ENCODE results near the gene GCLM. TPM values are rescaled to one million over a fixed set of nuclear protein-coding genes. Genes with fewer than 3 reads are reported as not detected.

Gene GCLM
- polyA plus RNA-seq, 6 donors from 2014 or later, result 5.9 to 13.6 (median 9.7) TPM

DNA sequence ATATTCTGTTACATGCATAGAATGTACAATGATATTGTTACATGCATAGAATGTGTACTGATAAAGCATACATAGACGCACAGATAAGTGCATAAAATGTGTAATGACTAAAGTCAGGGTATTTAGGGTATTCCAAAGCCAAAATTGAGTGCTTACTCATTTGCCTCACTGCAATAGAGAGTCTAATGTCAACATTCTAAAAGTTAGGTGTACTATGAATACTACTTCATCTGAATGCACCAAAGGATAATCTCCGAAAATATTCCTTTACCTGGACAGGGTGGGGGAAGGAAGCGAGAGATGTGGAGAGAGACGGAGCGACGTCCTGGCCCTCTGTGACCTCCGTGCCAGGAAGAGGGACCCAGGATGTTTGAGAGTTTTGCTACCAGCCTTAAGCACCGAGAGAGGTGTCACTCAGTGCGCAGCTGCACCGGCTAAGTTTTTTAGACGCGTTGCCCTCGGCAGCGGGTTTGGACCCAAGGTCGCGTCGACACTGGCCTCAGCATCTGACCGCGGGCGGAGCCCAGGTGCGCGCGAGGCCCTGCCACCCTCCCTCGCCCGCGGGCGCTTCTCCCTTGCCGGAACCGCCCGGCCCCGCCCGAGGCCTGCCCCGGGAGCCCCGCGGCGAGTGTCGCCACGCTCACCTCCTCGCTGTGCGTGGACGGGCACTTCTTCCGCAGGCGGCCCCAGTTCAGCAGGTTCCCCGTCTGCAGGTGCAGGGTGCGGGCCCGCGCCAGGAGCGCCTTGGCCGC is 660 bp downstream of the GCLM start:
- peaks cover 0 to 15% (median under 1%) of the 10 kb centered on the region in 3 donors for H3K27me3 Mint-ChIP-seq
- H3K27ac Mint-ChIP-seq, result peak overlapping the region; percentile 75 to 94 (median 88)
- H3K4me1 Mint-ChIP-seq, result peaks cover 23 to 30% (median 29%) of the 10 kb centered on the region in 3 donors
- H3K36me3 Mint-ChIP-seq, result no peaks in the 10 kb centered on the region
- peak; percentile 60 for DNase-seq
- peak; percentile 48 to 51 for ATAC-seq (ENCODE audit: low read depth in 2 of 2)
- H3K9me3 Mint-ChIP-seq, result peaks cover 0 to 3% (median 0%) of the 10 kb centered on the region in 7 donors
- peak overlapping the region; percentile 83 to 97 (median 90) for H3K4me3 Mint-ChIP-seq

DNA sequence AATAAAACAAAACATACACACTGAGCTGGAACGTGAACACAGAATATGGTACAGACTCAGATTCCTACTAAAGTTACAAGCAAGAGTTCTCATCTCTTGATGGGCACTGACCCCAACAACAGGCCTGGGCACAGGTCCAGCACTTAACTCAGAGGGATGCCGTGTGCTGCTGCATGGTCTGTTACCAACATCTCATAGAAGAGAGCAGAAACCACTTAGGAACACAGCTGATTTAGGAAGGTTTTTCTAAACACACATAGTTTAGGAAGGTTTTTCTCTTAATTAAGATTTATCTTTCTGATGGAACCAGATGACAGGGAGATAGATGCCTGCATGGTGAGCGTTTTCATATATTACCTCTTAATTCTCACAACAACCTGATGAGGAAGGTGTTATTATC is 1.5 kb downstream of the GCLM start:
- DNase-seq, result no peak

DNA sequence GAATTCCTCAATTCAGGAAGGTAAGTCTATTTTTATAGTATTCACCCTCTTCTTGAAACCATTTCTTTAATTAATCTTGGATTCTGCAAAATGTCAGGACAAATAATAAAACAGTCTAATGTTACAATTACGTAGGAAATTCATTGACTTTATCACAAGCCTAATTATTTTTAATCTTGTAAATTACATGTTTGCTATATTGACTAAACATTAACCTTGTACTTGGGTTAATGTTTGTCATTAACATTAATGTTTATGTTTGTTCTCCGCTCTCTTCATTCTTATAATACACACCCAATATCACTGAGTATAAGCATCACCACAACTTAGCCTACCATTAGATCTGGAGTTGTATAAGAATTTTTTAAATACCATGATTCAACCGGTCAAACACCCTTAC is 2.8 kb downstream of the GCLM start:
- Mint-ChIP-seq H3K36me3 (peaks cover 0 to under 1% of the 10 kb centered on the region in 2 donors), H3K27me3 (no peaks in the 10 kb centered on the region), H3K4me1 (peaks cover 25 to 30% (median 26%) of the 10 kb centered on the region in 3 donors), H3K4me3 (peak overlapping the region in 1 of 8 donors; percentile 97), H3K9me3 (no peaks in the 10 kb centered on the region), H3K27ac (no peak overlapping the region)
- DNase-seq (no peak), ATAC-seq (ENCODE audit: low read depth in 2 of 2) (no peak)

More for the DNA sequence above, 1.5 kb downstream of the GCLM start:
- ATAC-seq (ENCODE audit: low read depth in 2 of 2), result no peak
- H3K4me1 Mint-ChIP-seq, result peaks cover 23 to 30% (median 29%) of the 10 kb centered on the region in 3 donors
- H3K27me3 Mint-ChIP-seq, result peaks cover 0 to 7% (median 0%) of the 10 kb centered on the region in 3 donors
- H3K27ac Mint-ChIP-seq, result no peak overlapping the region
- H3K4me3 Mint-ChIP-seq, result peak overlapping the region; percentile 21 to 97 (median 62)
- no peaks in the 10 kb centered on the region for H3K36me3 Mint-ChIP-seq
- peaks cover 0 to 3% (median 0%) of the 10 kb centered on the region in 7 donors for H3K9me3 Mint-ChIP-seq

- Mint-ChIP-seq H3K36me3 (peaks cover 4 to 8% of the 10 kb centered on the region in 2 donors), H3K4me1 (peaks cover 25 to 30% (median 29%) of the 10 kb centered on the region in 3 donors), H3K27ac (peak overlapping the region in 1 of 6 donors; percentile 24), H3K9me3 (no peaks in the 10 kb centered on the region), H3K27me3 (no peaks in the 10 kb centered on the region), H3K4me3 (no peak overlapping the region)
- DNase-seq (no peak), ATAC-seq (ENCODE audit: low read depth in 2 of 2) (no peak)
Observed at GRCh38 chr1:93905734-93906133, 3.5 kb downstream of the GCLM start.

DNA sequence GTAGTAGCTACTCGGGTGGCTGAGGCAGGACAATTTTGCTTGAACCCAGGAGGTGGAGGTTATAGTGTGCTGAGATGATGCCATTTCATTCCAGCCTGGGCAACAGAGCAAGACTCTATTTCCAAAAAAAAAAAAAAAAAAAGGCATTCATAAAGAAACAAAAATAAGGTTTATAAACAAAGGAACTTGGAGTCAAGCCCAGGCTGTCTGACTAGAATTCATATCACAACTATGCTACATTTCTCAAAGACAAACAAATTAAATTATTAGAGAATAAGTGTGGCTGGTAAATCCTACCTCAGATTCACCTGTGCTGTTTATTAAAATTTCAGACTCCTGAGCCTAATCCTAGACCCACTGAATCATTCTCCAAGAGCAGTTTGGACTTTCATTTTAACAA is 4.2 kb downstream of the GCLM start:
- Mint-ChIP-seq H3K36me3 (peaks cover 4 to 8% of the 10 kb centered on the region in 2 donors), H3K27me3 (no peaks in the 10 kb centered on the region), H3K9me3 (no peaks in the 10 kb centered on the region), H3K4me3 (peak overlapping the region in 1 of 8 donors; percentile 68), H3K27ac (peak overlapping the region in 1 of 6 donors; percentile 75), H3K4me1 (peaks cover 22 to 27% (median 26%) of the 10 kb centered on the region in 3 donors)
- DNase-seq (no peak), ATAC-seq (ENCODE audit: low read depth in 2 of 2) (no peak)

GRCh38 chr1:93904228-93904627 is 5.0 kb downstream of the GCLM start:
- ATAC-seq (ENCODE audit: low read depth in 2 of 2) (peak; percentile 37 to 39), DNase-seq (peak; percentile 36)
- H3K4me1 Mint-ChIP-seq, result peaks cover 17 to 23% (median 21%) of the 10 kb centered on the region in 3 donors
- H3K4me3 Mint-ChIP-seq, result peak overlapping the region; percentile 23 to 68 (median 44)
- H3K9me3 Mint-ChIP-seq, result no peaks in the 10 kb centered on the region
- H3K36me3 Mint-ChIP-seq, result peaks cover 4 to 8% of the 10 kb centered on the region in 2 donors
- H3K27ac Mint-ChIP-seq, result peak overlapping the region in 2 of 6 donors; percentile 7 to 86
- no peaks in the 10 kb centered on the region for H3K27me3 Mint-ChIP-seq

DNA sequence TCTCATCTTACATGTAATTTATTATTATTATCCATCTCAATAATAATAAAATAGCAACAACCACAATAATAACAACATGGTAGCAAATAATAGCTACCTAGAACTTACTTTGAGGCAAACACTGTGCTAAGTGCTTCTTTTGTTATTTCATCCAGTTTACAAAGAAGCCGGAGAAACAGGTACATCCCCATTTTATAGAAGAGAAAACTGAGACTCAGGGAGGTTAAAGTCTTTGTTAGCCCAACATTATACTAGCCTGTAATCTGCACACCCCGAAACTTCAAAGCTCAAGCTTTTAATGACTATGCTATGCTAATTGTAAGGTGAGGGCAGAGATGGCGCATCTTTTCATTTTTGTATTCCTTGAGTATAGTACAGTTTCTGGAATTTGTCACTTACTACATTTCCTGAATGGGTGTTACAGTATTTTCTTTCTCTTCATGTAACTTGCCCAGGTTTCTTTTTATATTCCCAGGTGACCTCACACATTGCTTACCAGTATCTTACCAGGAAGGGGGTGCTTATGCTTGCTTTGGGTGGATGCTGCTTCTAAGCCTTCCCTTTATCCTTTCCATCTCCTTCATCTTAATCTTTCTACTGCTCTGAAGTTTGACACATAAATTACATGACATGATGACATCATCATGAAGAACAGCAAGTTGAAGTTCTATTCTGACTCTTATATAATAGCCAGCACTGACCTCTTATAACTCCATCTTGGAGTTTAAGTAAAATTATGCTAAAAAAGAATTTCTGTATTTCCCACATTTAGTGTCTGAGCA is 8.3 kb downstream of the GCLM start:
- no peak overlapping the region for H3K27ac Mint-ChIP-seq

DNA sequence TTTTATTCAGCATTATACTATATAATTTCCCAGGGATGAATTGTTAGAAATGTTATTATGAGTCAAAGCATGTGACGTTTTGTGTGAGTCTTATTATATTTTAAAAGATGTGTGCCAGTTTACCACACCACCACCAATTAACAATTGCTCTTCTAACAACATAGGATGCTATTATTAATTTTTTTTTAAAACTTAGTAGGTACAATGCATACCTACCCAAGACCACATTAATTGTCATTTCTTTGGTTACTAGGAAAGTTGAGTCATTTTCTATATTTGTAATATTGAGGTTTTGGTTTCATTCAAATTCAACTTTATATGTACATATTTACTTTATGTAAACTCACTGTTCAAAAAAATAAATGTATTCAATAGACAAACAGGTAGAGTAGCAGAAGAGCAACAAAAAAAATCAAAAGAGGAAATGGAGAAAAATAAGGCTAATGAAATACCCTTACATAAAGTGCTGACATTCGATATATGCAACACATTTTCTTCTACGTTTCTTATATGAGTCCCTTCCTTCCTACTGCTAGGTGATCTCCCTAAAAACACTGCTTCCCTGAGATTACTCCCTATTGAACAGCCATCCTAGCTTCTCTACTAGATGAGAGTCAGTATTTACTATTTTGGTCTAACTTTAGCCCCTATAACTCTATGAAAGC is 9.6 kb downstream of the GCLM start:
- no peak overlapping the region for H3K27ac Mint-ChIP-seq
- no peak overlapping the region for H3K4me3 Mint-ChIP-seq
- ATAC-seq (ENCODE audit: low read depth in 2 of 2) (no peak), DNase-seq (no peak)
- H3K27me3 Mint-ChIP-seq, result no peaks in the 10 kb centered on the region
- H3K9me3 Mint-ChIP-seq, result no peaks in the 10 kb centered on the region
- H3K36me3 Mint-ChIP-seq, result peaks cover 4 to 8% of the 10 kb centered on the region in 2 donors
- peaks cover 7 to 14% (median 10%) of the 10 kb centered on the region in 3 donors for H3K4me1 Mint-ChIP-seq

More for the DNA sequence above, 8.3 kb downstream of the GCLM start:
- ATAC-seq (ENCODE audit: low read depth in 2 of 2) (no peak), DNase-seq (no peak)
- H3K27me3 Mint-ChIP-seq, result no peaks in the 10 kb centered on the region
- no peak overlapping the region for H3K4me3 Mint-ChIP-seq
- H3K36me3 Mint-ChIP-seq, result peaks cover 4 to 8% of the 10 kb centered on the region in 2 donors
- H3K9me3 Mint-ChIP-seq, result no peaks in the 10 kb centered on the region
- peaks cover 7 to 14% (median 14%) of the 10 kb centered on the region in 3 donors for H3K4me1 Mint-ChIP-seq

GRCh38 chr1:93888900-93889299 is 20.3 kb downstream of the GCLM start:
- ATAC-seq (ENCODE audit: low read depth in 2 of 2) (no peak), DNase-seq (no peak)
- Mint-ChIP-seq H3K36me3 (no peaks in the 10 kb centered on the region), H3K27me3 (no peaks in the 10 kb centered on the region), H3K9me3 (no peaks in the 10 kb centered on the region), H3K27ac (no peak overlapping the region), H3K4me1 (no peaks in the 10 kb centered on the region), H3K4me3 (no peak overlapping the region)

DNA sequence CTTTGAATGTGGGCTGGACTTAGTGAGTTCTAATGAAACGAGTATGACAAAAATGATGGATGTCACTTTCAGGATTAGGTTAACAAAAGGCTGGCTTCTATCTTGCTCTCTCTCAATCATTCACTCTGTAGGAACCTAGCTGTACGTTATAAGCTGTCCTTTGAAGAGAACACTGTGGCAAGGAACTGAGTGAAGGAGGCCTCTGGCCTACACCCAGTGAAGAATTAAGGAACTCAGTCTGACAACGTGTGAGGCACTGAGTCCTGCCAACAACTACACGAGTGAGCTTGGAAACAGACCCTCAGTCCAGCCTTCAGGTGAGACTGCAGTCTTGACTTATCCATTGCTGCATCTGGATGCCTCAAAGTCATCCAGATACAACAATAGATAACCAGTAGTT is 27.0 kb downstream of the GCLM start:
- DNase-seq (no peak), ATAC-seq (ENCODE audit: low read depth in 2 of 2) (no peak)
- Mint-ChIP-seq H3K27ac (no peak overlapping the region), H3K36me3 (no peaks in the 10 kb centered on the region), H3K9me3 (no peaks in the 10 kb centered on the region), H3K4me3 (peak overlapping the region in 1 of 8 donors; percentile 18), H3K4me1 (peaks cover 11 to 27% (median 15%) of the 10 kb centered on the region in 3 donors), H3K27me3 (no peaks in the 10 kb centered on the region)

GRCh38 chr1:93880731-93881130 is 28.5 kb downstream of the GCLM start:
- H3K4me1 Mint-ChIP-seq, result peaks cover 23 to 42% (median 27%) of the 10 kb centered on the region in 3 donors
- no peak for ATAC-seq (ENCODE audit: low read depth in 2 of 2)
- peak overlapping the region in 1 of 6 donors; percentile 39 for H3K27ac Mint-ChIP-seq
- H3K36me3 Mint-ChIP-seq, result peaks cover 11 to 12% of the 10 kb centered on the region in 2 donors
- H3K4me3 Mint-ChIP-seq, result peak overlapping the region in 5 of 8 donors; percentile 1 to 91 (median 32)
- H3K27me3 Mint-ChIP-seq, result no peaks in the 10 kb centered on the region
- no peak for DNase-seq
- H3K9me3 Mint-ChIP-seq, result no peaks in the 10 kb centered on the region

GRCh38 chr1:93878889-93879586 is 30.2 kb downstream of the GCLM start, which contains the start of gene DNTTIP2:
Gene DNTTIP2, minus strand, starts transcription at chr1:93879206. Its CDS starts 58 bp downstream, at chr1:93879148.
- H3K4me1 Mint-ChIP-seq, result peaks cover 31 to 44% (median 37%) of the 10 kb centered on the region in 3 donors
- peak within 1 kb of the TSS; percentile 91 to 100 (median 96) for H3K4me3 Mint-ChIP-seq
- ATAC-seq (ENCODE audit: low read depth in 2 of 2), result peak; percentile 91 to 94
- peaks cover 20 to 23% of the 10 kb centered on the region in 2 donors for H3K36me3 Mint-ChIP-seq
- peak within 1 kb of the TSS; percentile 97 to 99 (median 98) for H3K27ac Mint-ChIP-seq
- no peaks in the 10 kb centered on the region for H3K27me3 Mint-ChIP-seq
- peak; percentile 86 for DNase-seq
- no peaks in the 10 kb centered on the region for H3K9me3 Mint-ChIP-seq
